Ovary (tissue), 3 donors: ENCODE measurements around the gene BIN1.

Source experiments
- CTCF ChIP-seq, 3 donors: fragments of 450-650 bp in 2 of 3; fragments of 200-600 bp in 1 of 3; IDR thresholded peaks; one replicate each; pipeline versions ENCODE4 v1.5.1 to v1.8.0; 2016 to 2022; ENCODE audit warnings: antibody characterized with exemption in 3 of 3, mild to moderate bottlenecking in 1 of 3
- EP300 ChIP-seq: sonication (generic); formaldehyde crosslinking; IDR thresholded peaks from one replicate; pipeline ENCODE4 v1.6.1; 2017; ENCODE audit warnings: antibody characterized with exemption
- POLR2A ChIP-seq: fragments of 450-650 bp; IDR thresholded peaks from one replicate; pipeline ENCODE4 v1.6.1; 2017; ENCODE audit warnings: antibody characterized with exemption, mild to moderate bottlenecking, moderate library complexity
- donor health status: DM: no; HTN: no; CAD: no.

- no peak for TF ChIP-seq CTCF (IDR thresholded peaks at IDR 0.05)
- TF ChIP-seq EP300: no peak
- TF ChIP-seq POLR2A: peak; percentile 34
Observed at GRCh38 chr2:127106991-127107621, at the start of gene BIN1.
